Measurements from ENCODE around the gene CLEC2D. TPM values are rescaled to one million over a fixed set of nuclear protein-coding genes. Genes with fewer than 3 reads are reported as not detected.

CLEC2D gene
- total RNA-seq, 3 donors from 2014 or later: 10.9 to 30.1 (median 23.9) TPM

GRCh38 chr12:9740106-9740750 is 70.7 kb downstream of the CLEC2D start:
- no peaks in the 10 kb centered on the region for H3K4me1 ChIP-seq
- DNase-seq (ENCODE audit: low spot score in 2 of 2): no peak
- peak overlapping the region; percentile 23 to 51 (median 41) for H3K4me3 ChIP-seq
- no peaks in the 10 kb centered on the region for H3K27me3 ChIP-seq
- no peak for TF ChIP-seq CTCF (IDR thresholded peaks at IDR 0.05)
- TF ChIP-seq POLR2AphosphoS5 (IDR thresholded peaks at IDR 0.05): no peak
- TF ChIP-seq POLR2A (IDR thresholded peaks at IDR 0.05): no peak
- H3K27ac ChIP-seq: no peak overlapping the region
- no peaks in the 10 kb centered on the region for H3K36me3 ChIP-seq
- intact Hi-C loops (cut with DNase I; ENCODE audit: low total_unique reads): no loop called here
- H3K9me3 ChIP-seq: no peaks in the 10 kb centered on the region

GRCh38 chr12:9741726-9742125 is 72.2 kb downstream of the CLEC2D start:
- Histone ChIP-seq H3K27me3 (no peaks in the 10 kb centered on the region), H3K4me3 (no peak overlapping the region), H3K4me1 (no peaks in the 10 kb centered on the region), H3K36me3 (no peaks in the 10 kb centered on the region), H3K27ac (no peak overlapping the region), H3K9me3 (no peaks in the 10 kb centered on the region)
- intact Hi-C loops (cut with DNase I; ENCODE audit: low total_unique reads): no loop called here
- TF ChIP-seq POLR2A (IDR thresholded peaks at IDR 0.05): no peak
- no peak for TF ChIP-seq POLR2AphosphoS5 (IDR thresholded peaks at IDR 0.05)
- TF ChIP-seq CTCF (IDR thresholded peaks at IDR 0.05): no peak
- DNase-seq (ENCODE audit: low spot score in 2 of 2): no peak

- Histone ChIP-seq H3K4me3 (no peak overlapping the region), H3K4me1 (no peaks in the 10 kb centered on the region), H3K9me3 (no peaks in the 10 kb centered on the region), H3K27me3 (no peaks in the 10 kb centered on the region), H3K27ac (no peak overlapping the region), H3K36me3 (no peaks in the 10 kb centered on the region)
- DNase-seq (ENCODE audit: low spot score in 2 of 2): no peak
- intact Hi-C loops (cut with DNase I; ENCODE audit: low total_unique reads): no loop called here
- TF ChIP-seq POLR2AphosphoS5 (IDR thresholded peaks at IDR 0.05) (no peak), CTCF (IDR thresholded peaks at IDR 0.05) (no peak), POLR2A (IDR thresholded peaks at IDR 0.05) (no peak)
These were observed 73.1 kb downstream of the CLEC2D start for GRCh38 chr12:9742661-9743060.

- H3K9me3 ChIP-seq: no peaks in the 10 kb centered on the region
- H3K27me3 ChIP-seq: no peaks in the 10 kb centered on the region
- no peaks in the 10 kb centered on the region for H3K36me3 ChIP-seq
- no peak overlapping the region for H3K4me3 ChIP-seq
- TF ChIP-seq POLR2A (IDR thresholded peaks at IDR 0.05) (no peak), POLR2AphosphoS5 (IDR thresholded peaks at IDR 0.05) (no peak), CTCF (IDR thresholded peaks at IDR 0.05) (no peak)
- no peak for DNase-seq (ENCODE audit: low spot score in 2 of 2)
- intact Hi-C loops (cut with DNase I; ENCODE audit: low total_unique reads): no loop called here
- no peaks in the 10 kb centered on the region for H3K4me1 ChIP-seq
- H3K27ac ChIP-seq: no peak overlapping the region
These were observed 75.7 kb downstream of the CLEC2D start for GRCh38 chr12:9745199-9745598.

Other genes with a start within 250 kb of the CLEC2D start
- 1 to 10 TPM in 1 of 3 donors, under 1 TPM in 2; 0.66 to 1.5 (median 0.80) TPM for gene KLRB1, start 61.8 kb upstream of the CLEC2D start, total RNA-seq
- 1 to 10 TPM in 1 of 3 donors, under 1 TPM in 1, not detected in 1; 0.80 to 1.0 TPM for gene CLECL1, start 63.4 kb downstream of the CLEC2D start, total RNA-seq
- gene CD69, start 91.2 kb downstream of the CLEC2D start, total RNA-seq: 10 to 100 TPM in 2 of 3 donors, 1 to 10 TPM in 1; 7.4 to 21.4 (median 11.5) TPM
- under 1 TPM in 2 of 3 donors, not detected in 1; 0.32 to 0.44 TPM for gene KLRF1, start 157.8 kb downstream of the CLEC2D start, total RNA-seq
- 10 to 100 TPM; 18.4 to 36.1 (median 29.3) TPM for gene CLEC2B, start 199.6 kb downstream of the CLEC2D start, total RNA-seq
- gene KLRF2, start 211.8 kb downstream of the CLEC2D start, total RNA-seq: not detected

Measured in breast epithelium (tissue), 4 donors.